Left hindlimb (tissue), 1 donor: Measurements from ENCODE around the gene FSIP2.
A peak's percentile ranks its signal among the peaks of the same experiment; 100 is the strongest.

ENCODE experiments used
- DNase-seq: peaks from one replicate; pipeline ENCODE4 v3.0.0-alpha.2; 2018

The FSIP2 gene

GRCh38 chr2:185738679-185739472, at the start of gene FSIP2:
Gene FSIP2 (plus strand): TSS chr2:185738804. CDS start chr2:185738895, 91 bp downstream.
- peak; percentile 79 for DNase-seq

- DNase-seq: no peak
These were observed 48.6 kb upstream of the FSIP2 start for GRCh38 chr2:185689906-185690539.

DNA sequence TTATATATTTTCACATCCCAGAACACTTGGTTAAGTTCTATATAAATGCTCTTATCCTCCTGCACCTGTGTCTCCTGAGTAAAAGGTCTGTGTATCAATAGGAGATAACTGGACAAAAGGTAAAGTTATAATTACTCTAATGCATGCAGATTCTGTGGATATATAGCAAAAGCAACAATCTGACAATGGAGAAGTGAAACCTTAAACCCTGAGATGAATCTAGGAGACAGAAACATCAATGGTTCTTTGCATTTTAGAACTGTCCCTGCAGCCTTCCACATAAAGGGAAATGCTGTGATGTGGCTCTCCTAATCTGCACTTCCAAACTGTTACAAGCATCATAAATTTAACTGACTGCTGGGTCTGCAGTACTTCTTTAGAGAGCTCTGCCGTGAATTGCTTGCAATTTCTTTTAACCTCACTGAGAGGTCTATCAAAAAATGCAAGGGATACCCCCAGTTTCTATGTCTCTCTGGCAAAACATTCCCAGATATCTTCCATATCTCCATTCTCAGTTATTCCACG, 42.8 kb upstream of the FSIP2 start:
- DNase-seq: no peak

- no peak for DNase-seq
These were observed 37.7 kb upstream of the FSIP2 start for GRCh38 chr2:185700883-185701282.

- no peak for DNase-seq
These were observed 3.9 kb upstream of the FSIP2 start for GRCh38 chr2:185734658-185735057.

DNA sequence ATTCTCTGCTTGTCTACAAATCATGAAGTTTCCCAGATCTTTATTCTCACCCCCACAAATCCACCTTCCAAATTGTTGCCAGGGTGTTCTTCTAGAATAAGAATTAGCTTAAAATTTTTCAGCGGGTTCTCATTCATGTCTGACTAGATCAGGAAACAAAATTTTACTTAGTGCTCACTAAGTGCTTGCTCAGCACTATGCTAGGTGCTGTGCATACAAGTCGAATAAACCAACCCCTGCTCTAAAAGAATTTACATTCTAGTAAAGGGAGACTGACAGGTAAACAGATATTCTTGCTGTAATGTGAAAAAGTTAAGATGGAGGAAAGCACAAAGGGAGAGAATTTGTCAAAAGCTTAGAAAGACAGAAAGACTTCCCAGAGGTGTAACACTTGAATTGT, 2.4 kb upstream of the FSIP2 start:
- no peak for DNase-seq

GRCh38 chr2:185745864-185746859, 7.6 kb downstream of the FSIP2 start:
- DNase-seq: no peak

- no peak for DNase-seq
These were observed 18.8 kb downstream of the FSIP2 start for GRCh38 chr2:185757356-185757755.

DNA sequence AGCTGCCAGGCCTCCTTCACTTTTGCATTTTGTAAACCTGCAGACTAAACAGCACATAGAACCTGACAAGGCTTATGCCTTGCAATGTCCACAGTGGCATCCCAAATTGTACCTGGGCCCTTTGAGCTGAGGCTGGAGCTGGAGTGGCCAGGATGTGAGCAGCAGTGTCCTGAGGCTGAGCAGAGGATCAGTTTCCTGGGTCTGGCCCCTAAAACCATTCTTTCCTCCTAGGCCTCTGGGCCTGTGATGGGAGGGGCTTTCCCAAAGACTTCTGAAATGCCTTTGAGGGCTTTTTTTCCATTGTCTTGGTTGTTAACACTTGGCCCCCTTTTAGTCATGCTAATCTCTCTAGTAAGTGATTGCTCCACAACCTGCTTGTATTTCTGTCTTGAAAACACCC, 32.8 kb downstream of the FSIP2 start:
- DNase-seq: no peak

DNA sequence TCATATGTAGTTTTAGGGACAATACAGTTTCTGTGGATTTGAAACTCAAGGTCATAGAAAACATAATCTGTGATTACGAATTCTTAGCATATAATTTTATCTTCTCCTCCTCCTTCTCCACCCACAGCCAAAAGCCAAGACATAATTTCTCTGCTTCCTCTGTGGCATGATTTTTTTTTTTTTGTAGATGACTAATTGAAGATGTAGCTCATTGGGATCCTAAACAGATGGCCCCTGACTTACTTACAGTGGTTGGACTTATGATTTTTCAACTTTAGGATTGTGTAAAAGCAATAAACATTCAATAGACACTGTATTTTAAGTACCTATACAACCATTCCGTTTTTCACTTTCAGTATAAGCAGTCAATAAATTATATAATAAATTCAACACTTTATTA, 42.3 kb downstream of the FSIP2 start:
- no peak for DNase-seq

DNA sequence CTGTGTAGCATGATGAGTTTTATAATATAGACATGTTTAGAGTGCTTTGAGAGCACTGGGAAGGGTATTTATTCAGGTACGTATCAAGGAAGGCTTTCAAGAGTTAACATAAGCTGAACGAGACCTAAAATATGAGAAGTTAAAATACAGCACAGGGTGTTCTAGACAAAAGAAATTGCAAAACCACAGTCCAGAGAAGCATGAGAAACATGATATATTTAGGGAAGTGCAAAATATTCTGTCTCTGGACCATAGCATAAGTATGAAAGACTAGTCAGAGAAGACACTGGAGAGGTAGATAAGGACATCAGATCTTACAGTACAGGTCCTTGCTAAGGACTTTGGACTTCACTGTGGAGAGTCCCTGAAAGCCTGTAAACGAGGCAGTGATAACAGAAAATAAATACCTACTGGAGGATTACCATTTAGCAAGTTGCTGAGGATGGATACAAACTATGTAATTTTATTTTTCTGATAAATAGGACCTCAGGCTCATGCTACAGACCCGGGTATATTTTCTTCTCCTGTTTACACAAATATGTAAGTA, 43.7 kb downstream of the FSIP2 start:
- no peak for DNase-seq

DNA sequence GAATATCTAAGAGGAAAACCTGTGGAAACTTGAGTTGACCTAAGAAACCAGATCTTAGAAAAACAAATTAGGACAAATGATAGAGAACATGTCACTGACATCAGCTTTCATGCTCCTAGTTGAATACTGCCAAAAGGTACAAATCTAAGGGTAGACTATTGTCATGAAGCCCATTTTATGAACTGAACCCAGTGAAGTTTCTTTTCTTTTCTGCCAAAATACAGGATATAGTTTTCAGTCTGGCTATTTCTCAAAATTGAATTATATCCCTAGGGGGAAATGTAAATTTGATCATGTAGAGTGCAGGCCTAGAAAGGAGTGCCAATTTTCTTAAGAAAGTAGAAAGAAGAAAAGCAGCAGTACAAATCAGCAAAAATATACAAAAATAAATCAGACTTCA, 46.6 kb downstream of the FSIP2 start:
- no peak for DNase-seq

DNA sequence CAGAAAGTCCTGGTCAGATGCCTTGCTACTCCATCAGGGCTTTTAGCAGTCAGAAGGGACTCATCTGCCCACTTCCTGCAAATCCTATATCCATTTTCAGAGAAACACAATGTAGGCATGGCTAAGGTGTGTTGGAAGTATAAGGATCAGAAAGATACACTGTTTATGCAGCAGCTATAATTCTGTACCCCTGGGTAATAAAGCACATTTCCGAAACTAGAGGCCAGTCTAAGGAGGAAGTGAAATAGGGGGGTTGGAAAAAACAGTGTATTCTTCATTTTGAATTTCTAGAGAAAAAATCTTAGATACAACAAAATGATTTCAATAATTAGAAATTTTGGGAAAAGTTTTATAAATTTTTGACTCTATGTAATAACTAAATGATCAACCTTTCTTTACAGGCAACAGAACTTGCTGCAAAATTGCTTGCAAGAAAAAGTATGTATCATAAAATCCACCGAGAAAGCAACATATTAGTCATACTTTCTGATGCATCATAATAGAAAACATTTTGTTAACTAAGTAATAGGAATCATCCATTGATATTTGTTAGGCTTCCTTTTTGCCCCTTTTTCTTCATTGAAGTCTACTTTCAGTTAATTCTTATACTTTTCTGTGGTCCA, 47.4 kb downstream of the FSIP2 start:
- no peak for DNase-seq

DNA sequence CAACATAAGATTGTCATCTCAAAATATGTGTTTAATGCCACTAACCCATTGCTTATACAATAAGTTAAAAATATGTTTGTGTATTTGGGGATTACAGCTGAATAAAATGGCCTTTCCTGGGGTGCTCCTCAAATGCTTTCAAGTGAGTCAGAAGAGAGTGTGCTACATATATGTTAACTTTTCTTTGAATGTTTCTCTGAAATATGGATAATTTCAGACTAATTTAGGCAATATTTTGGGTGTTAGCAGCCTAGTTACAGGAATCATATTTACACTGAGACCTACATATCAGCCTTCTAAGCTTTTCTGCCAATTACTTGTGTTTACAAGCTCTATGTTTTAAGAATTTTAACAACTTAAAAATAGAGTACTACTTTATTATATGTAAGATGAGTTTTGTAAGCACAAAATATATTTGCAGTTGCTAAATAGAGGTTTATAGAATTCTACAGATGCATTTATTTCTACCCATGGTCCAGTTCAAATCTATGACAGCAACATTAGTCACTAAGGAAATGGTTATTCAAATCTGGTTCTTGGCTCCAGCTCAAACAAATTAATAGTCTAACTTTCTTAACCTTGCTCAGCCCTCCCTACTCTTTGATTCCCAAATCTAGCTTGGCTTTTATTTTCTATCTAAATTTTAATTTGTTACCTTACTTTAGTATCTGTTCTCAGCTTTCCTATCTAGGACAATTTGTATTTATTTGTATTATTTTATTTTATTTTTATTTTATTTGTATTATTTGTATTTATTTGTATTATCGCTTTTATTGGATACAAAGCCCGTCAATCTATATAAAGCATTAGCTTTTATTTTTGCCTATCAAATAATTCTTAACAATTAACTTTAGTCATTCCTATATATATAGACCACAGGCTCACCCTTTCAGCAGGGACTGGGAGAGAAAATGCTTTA, 48.9 kb downstream of the FSIP2 start:
- DNase-seq: no peak

- no peak for DNase-seq
These were observed 51.8 kb downstream of the FSIP2 start for GRCh38 chr2:185790361-185790760.

GRCh38 chr2:185793532-185794345, 55.1 kb downstream of the FSIP2 start:
- no peak for DNase-seq

DNA sequence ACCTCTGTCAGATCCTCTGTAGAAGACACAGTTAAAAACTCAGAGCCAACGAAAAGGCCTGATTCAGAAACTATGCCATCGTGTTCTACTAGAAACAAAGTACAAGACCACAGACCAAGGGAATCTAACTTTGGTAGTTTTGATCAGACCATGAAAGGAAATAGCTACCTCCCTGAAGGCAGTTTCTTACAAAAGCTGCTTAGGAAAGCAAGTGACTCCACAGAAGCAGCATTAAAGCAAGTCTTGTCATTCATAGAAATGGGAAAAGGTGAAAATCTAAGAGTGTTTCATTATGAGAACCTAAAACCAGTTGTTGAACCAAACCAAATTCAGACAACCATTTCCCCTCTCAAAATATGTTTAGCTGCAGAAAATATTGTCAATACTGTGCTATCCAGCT, 58.2 kb downstream of the FSIP2 start:
- DNase-seq: no peak

DNA sequence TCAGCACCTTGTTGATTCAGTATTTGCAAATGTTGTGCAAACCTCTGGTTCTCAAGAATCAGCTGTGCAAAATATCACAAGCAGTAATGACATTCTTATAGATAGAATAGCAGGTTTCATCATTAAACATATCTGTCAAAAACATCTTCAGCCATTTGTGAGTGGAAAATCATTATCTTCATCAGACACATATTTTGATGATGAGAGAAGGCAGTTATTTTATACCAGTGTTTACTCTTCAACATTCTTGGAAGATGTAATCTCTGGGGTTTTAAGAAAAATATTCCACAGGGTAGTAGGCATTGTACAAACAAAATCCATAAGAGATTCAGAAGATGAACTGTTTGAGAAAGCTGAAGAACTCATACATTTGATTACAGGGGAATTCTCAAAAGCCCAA, 64.3 kb downstream of the FSIP2 start:
- DNase-seq: no peak

DNA sequence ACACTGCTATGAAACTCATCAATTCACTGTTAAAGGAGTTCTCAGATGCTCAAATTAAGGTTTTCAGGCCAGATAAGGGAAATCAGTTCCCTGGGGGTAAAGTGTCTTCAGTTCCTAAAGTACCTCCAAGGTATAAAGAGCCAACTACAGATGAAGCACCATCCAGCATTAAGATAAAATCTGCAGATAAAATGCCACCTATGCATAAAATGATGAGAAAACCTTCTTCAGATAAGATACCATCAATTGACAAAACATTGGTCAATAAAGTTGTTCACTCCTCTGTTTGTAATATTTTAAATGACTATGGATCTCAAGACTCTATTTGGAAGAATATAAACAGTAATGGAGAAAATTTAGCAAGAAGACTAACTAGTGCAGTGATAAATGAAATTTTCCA, 68.2 kb downstream of the FSIP2 start:
- no peak for DNase-seq

DNA sequence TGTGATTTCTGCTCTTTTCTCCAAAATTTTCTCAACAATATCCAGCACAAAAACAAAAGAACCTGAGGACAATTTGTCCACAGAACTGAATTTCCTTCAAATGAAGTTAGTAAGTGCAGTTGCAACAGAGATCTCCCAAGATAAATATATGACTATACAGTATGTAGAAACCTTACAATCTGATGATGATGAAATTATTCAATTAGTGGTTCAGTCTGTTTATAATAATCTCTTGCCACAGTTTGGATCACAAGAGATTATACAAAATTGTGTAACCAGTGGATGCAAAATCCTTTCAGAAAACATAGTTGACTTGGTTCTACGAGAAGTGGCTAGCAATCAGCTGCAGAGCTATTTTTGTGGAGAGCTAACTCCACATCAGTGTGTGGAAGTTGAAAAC, 68.7 kb downstream of the FSIP2 start:
- DNase-seq: no peak
